Right lobe of liver (tissue), 6 donors: ENCODE data around the gene INTS1. TPM values are rescaled to one million over a fixed set of nuclear protein-coding genes. Genes with fewer than 3 reads are reported as not detected.
"Not testable (repeated sequence)": the region's sequence is repeated elsewhere in the genome, so short reads cannot be mapped to it uniquely, and the experiment has no call there.

Source experiments
- ATAC-seq, 4 donors: fragments of 200-7000 bp; cut with Tn5 transposase; one replicate each; pipeline ENCODE4 v1.9.1; 2020; ENCODE audit warnings: mild to moderate bottlenecking in 4 of 4, moderate library complexity in 4 of 4
- DNase-seq, 3 donors: peaks; one replicate each; pipeline ENCODE4 v3.0.0-alpha.2; 2020
- H3K27ac ChIP-seq, 3 donors: fragments of 200-600 bp; one replicate each; pipeline ENCODE4 v1.8.0; 2022
- H3K27me3 ChIP-seq, 2 donors: fragments of 200-600 bp; one replicate each; pipeline ENCODE4 v1.8.0; 2022
- H3K36me3 ChIP-seq, 4 donors: fragments of 200-600 bp; sonication (generic) in 1 of 4; one replicate each; pipeline versions ENCODE4 v1.5.1 to v1.8.0; 2017 to 2022; ENCODE audit warnings: control low read depth in 1 of 4
- H3K4me1 ChIP-seq, 4 donors: fragments of 200-600 bp; sonication (generic) in 1 of 4; one replicate each; pipeline versions ENCODE4 v1.5.1 to v1.8.0; 2017 to 2022; ENCODE audit warnings: control low read depth in 1 of 4
- H3K4me3 ChIP-seq, 3 donors: fragments of 200-600 bp; one replicate each; pipeline ENCODE4 v1.8.0; 2022
- H3K9me3 ChIP-seq, 4 donors: fragments of 200-600 bp; sonication (generic) in 1 of 4; one replicate each; pipeline versions ENCODE4 v1.5.1 to v1.8.0; 2017 to 2022; ENCODE audit warnings: control low read depth in 1 of 4
- POLR2A ChIP-seq: fragments of 450-650 bp; IDR thresholded peaks from one replicate; pipeline ENCODE4 v1.6.1; 2017; ENCODE audit warnings: antibody characterized with exemption, mild to moderate bottlenecking
- WGBS: methylation state at CpG from one replicate; pipeline ENCODE4 v1.1.6; 2018; ENCODE audit warnings: low coverage, low lambda C conversion rate; ENCODE audit not compliant: insufficient coverage; ENCODE audit errors: missing lambda C conversion rate; 5-methylcytosine and 5-hydroxymethylcytosine counted together
- intact Hi-C, 2 donors: fragments of 100-400 bp; cut with DNase I; formaldehyde crosslinking; loops; one replicate each; pipeline versions ENCODE4 v1.11.2 to v1.14.1; 2022
- total RNA-seq, 6 experiments: library from RNA; depleted of rRNA in 2 of 6; stranded (reverse); fragments of >200 nt in 2 of 6; fragmentation: NEBNext Ultra II Directional in 3 of 6; extraction: Animal tissue kit (Norgen Biotek cat#: 25700) in 3 of 6; gene quantifications; one replicate each; pipeline versions ENCODE4 v1.1.0 to v1.2.4, GENCODE V29; 2016 to 2023
- TF ChIP-seq, protein P1 (sequence below), 4 donors: fragments of 200-600 bp in 3 of 4; fragments of 450-650 bp in 1 of 4; IDR thresholded peaks; one replicate each; pipeline versions ENCODE4 v1.5.1 to v1.8.0; 2016 to 2022; ENCODE audit warnings: antibody characterized with exemption in 4 of 4, mild to moderate bottlenecking in 2 of 4
- donor health status: DM: no; HTN: yes; CAD: no.
- donor health status: DM: no; HTN: no; CAD: no.
- donor health status: DM: no; HTN: no; CAD: no.
- donor health status: DM: no; HTN: yes; CAD: no.
- donor health status: DM: no; HTN: yes; CAD: no.

Gene INTS1
- total RNA-seq, 6 experiments from 2014 or later: 30.1 to 49.6 (median 41.2) TPM

DNA sequence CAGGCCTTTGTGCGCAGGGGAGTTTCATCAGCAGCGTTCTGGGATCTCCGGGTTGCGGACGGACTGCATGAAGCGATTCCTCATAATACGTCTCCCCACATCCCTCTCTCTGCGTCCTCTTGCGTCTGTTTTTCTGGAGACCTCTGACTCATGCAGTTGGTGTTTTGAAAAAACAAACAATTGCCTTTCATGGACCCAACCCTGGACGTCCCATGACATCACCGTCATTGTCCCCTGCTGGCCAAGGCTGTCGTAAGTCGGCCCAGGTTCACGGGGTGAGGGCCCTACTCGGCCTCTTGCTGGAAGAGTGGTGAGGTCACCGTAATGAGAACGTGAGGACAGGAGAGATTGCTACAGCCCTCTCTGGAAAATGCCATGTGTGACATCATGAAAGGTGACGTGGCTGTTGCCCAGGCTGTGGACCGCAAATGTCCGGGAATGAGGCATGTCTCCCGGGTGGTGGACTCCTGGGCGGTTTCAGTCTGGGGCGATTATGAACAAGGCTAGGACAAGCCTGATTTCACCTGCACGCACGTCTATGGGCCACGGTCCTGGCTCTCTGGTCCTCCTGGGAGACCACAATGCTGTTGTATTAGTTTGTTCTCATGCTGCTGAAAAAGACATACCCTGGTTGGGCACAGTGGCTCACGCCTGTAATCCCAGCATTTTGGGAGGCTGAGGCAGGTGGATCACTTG, 16.5 kb upstream of the INTS1 start:
- TF ChIP-seq POLR2A: no peak
- TF ChIP-seq, protein P1, sequence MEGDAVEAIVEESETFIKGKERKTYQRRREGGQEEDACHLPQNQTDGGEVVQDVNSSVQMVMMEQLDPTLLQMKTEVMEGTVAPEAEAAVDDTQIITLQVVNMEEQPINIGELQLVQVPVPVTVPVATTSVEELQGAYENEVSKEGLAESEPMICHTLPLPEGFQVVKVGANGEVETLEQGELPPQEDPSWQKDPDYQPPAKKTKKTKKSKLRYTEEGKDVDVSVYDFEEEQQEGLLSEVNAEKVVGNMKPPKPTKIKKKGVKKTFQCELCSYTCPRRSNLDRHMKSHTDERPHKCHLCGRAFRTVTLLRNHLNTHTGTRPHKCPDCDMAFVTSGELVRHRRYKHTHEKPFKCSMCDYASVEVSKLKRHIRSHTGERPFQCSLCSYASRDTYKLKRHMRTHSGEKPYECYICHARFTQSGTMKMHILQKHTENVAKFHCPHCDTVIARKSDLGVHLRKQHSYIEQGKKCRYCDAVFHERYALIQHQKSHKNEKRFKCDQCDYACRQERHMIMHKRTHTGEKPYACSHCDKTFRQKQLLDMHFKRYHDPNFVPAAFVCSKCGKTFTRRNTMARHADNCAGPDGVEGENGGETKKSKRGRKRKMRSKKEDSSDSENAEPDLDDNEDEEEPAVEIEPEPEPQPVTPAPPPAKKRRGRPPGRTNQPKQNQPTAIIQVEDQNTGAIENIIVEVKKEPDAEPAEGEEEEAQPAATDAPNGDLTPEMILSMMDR (IDR thresholded peaks at IDR 0.05): no peak
- no peaks in the 10 kb centered on the region for H3K36me3 ChIP-seq
- 66% methylated on average over 13 of the region's 27 CpGs for WGBS
- H3K27ac ChIP-seq: no peak overlapping the region
- DNase-seq (peak in 1 of 3 donors; percentile 33), ATAC-seq (peak in 2 of 4 donors; percentile 43 to 73)
- H3K27me3 ChIP-seq: no peaks in the 10 kb centered on the region
- intact Hi-C loops: no loop called here
- no peaks in the 10 kb centered on the region for H3K4me1 ChIP-seq
- H3K9me3 ChIP-seq: no peaks in the 10 kb centered on the region
- H3K4me3 ChIP-seq: no peak overlapping the region

GRCh38 chr7:1519322-1519922, 15.2 kb upstream of the INTS1 start:
- 73% methylated on average over 9 of the region's 12 CpGs for WGBS
- DNase-seq, H3K4me1 ChIP-seq, H3K4me3 ChIP-seq, H3K9me3 ChIP-seq, H3K27ac ChIP-seq, H3K36me3 ChIP-seq, H3K27me3 ChIP-seq, ATAC-seq, intact Hi-C loops: not testable (repeated sequence)

DNA sequence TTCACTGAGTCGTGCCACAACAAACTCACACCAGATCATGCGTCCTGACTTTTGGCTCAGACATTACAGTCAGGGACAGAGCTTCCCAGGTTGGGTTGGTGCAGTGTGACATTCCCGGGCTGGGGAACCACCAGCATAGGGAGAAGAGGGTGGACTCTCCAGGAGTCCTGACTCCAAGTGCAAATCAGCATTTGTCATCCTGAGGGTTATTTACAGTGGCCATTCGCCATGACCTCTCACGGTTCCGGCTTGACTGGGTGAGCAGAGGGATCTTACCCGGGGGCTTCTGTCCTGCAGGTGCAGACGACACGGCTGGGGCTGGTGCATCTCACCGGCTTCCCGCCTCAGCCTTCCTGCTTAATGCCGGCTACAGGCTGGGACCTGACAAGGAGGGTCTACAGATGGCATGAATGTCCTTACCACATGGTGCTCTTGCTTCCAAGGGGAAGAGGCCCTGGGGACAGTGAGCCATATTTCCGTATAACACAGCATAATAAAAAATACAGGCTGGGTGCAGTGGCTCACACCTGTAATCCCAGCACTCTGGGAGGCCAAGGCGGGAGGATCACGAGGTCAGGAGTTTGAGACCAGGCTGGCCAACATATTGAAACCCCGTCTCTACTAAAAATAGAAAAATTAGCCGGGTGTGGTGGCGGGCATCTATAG, 12.5 kb upstream of the INTS1 start:
- Histone ChIP-seq H3K27ac (no peak overlapping the region), H3K27me3 (no peaks in the 10 kb centered on the region), H3K4me3 (no peak overlapping the region), H3K4me1 (no peaks in the 10 kb centered on the region), H3K36me3 (no peaks in the 10 kb centered on the region), H3K9me3 (no peaks in the 10 kb centered on the region)
- TF ChIP-seq, protein P1 (IDR thresholded peaks at IDR 0.05): no peak
- TF ChIP-seq POLR2A: no peak
- intact Hi-C loops: no loop called here
- WGBS: 76% methylated on average over 8 of the region's 18 CpGs
- ATAC-seq: peak in 1 of 4 donors; percentile 48
- DNase-seq: peak in 1 of 3 donors; percentile 25

GRCh38 chr7:1515509-1515967, 11.3 kb upstream of the INTS1 start:
- WGBS: 59% methylated on average over 8 of the region's 17 CpGs
- not testable (repeated sequence) for ATAC-seq

DNA sequence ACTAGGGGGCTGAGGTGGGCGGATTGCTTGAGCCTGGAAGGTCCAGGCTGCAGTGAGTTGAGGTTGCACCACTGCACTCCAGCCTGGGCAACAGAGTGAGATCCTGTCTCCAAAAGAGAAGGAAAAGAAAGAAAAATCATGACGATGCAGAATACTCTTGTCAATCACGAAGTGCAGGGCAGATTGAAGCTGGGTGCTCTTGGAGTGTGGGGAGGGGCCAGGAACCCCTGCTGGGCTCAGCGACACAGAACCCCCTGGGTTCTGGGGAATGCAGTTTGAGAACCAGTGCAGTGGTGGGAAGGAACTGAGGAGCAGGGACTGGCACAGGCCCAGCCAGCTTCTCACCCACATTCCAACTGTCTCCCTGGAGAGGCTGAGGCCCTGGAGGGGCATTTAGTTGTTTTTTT, 10.8 kb upstream of the INTS1 start:
- Histone ChIP-seq H3K36me3 (no peaks in the 10 kb centered on the region), H3K27me3 (no peaks in the 10 kb centered on the region), H3K4me1 (no peaks in the 10 kb centered on the region), H3K27ac (no peak overlapping the region), H3K9me3 (no peaks in the 10 kb centered on the region), H3K4me3 (no peak overlapping the region)
- ATAC-seq: no peak
- WGBS: 33% methylated on average over 2 of the region's 4 CpGs
- intact Hi-C loops: no loop called here
- DNase-seq: no peak
- TF ChIP-seq, protein P1 (IDR thresholded peaks at IDR 0.05): no peak
- TF ChIP-seq POLR2A: no peak

More at GRCh38 chr7:1515509-1515967, 11.3 kb upstream of the INTS1 start:
- H3K9me3 ChIP-seq, H3K36me3 ChIP-seq, H3K4me1 ChIP-seq, intact Hi-C loops, H3K27ac ChIP-seq, H3K4me3 ChIP-seq, DNase-seq, H3K27me3 ChIP-seq: not testable (repeated sequence)
